NCI-H2029 treated with DMSO at 0.1 percent for 48 hours (cell line): ENCODE results near the gene NCAM1.

Experiments
- DNase-seq: peaks from one replicate; lab custom pipeline; 2025; lab: John Stamatoyannopoulos, UW

NCAM1 gene

DNA sequence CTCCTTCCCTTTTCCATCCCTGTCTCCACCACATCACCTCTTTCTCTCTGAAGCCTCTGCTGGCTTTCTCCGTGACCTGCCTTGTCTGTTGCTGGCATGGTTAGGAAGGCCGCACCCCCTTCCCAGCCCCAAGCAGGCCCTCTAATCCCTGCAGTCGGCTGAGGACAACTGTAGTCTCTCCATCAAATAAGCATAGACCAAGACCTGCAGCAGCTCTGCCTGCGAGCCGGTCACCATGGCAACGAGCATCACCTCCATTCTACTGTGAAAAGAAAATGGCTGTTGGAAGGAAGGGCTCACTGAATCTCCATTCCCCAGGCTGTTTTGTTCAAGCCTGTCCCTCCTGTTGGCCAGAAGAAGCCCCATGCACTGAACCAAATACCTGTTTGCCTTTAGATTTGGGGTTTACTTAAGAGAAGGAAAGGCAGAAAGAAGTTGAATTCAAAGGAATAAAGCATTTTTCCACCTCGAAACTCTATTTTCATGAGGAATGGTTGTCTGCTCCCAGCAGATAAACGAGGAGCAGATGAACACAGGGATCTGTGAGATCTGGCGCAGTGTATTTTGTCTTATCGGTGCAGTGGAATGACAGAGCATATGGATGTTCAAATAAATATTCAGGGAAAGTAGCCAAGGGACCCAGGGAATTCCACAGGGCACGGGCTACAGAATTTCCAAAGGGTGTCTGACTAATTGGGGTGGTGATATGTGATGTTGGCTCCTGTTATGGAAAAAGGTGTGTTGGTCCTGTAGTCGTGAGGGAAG lies 240.0 kb downstream of the NCAM1 start:
- DNase-seq: no peak

DNA sequence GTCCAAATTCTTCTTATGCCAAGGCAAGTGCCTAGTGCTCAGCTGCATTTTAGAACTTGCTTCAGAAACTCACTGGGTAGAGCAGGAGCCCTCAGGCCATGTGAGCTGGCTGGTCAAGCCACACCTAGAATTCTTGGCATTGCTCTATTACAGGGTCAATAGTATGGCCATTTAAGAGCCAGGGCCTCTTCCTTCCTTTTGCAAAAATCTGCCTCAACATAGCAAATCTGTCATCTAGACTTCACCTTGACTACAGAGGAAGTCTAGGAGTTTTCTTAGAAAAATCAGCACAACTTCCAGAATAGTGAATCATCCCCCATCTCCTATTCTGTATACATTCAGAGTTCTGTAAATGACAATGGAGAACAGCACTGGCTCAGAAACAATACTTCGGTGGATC lies 241.2 kb downstream of the NCAM1 start:
- no peak for DNase-seq

DNA sequence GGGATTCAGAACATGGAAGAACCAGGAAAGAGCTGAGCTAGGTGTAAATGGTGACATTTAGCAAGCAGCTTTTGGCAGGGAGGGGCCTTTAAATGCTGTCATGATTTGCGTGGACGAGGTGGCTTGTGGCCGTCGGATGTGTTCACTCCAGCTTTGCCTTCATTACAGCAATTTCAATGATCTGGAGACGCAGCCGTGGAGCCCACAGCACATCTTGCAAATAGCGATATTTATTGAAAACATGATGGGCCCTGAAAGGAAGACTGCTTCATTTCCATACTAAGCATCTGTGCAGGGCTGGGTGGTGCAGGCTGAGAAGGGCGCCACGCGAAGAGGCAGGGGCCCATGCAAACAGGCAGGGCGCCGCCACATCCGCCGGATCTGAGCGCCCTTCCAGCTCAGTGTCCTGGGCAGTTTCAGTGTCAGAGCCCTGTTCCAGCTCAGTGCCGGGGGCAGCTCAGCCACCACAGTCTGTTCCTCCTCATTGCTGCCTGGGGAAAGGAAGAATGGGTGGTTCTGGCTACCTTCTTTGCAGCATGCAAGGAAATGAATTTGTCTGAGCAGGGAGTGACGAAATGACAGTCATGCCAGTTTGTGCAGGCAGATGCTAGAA lies 242.0 kb downstream of the NCAM1 start:
- no peak for DNase-seq

DNA sequence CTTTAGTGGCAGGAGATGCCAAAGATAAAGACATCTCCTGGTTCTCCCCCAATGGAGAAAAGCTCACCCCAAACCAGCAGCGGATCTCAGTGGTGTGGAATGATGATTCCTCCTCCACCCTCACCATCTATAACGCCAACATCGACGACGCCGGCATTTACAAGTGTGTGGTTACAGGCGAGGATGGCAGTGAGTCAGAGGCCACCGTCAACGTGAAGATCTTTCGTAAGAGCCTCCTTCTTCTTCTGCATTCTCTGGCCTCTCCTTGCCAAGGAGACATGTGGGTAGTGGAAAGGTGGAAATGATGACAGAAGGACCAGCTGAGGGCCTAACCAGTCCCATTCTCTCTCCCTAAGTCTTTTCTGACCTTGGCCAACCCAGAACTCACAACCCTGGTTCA lies 243.1 kb downstream of the NCAM1 start:
- no peak for DNase-seq

DNA sequence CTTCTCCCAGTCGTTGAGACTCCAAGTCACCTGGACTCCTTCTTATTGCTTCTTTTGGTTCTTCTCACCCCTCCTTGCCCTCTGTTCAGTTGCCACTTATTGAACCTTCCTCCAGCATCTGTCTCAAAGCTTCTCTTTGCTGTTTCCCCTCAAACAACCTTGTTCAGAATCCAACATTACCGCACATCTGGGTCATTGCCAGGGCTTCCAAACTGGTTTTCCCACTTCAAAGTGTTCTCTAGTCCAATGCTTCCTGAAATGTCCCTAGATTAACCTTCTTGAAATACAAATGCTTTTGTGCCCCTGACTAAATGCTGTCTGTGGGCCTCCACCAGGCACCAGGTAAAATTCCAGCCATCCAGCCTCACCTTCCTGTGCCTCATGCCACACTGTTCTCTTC lies 252.3 kb downstream of the NCAM1 start:
- DNase-seq: peak; percentile 71

DNA sequence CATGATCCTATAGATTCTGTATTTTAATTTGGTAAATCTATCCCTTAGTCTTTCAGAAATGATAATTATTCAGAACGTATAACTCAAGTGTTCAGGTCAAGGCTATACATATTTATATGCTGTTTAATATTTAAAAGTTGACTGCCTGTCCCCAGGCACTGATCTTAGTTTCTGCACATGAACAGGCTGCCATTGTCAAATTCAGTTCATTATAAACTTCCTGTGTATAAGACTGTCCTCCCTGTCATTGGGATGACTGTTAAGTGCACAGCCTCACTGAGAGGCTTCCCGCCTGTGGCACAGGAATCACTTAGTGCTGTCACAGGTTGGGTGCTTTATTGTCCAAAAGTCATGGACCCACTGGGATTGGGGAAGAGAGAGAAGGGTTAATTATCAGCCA lies 261.0 kb downstream of the NCAM1 start:
- DNase-seq: no peak

DNA sequence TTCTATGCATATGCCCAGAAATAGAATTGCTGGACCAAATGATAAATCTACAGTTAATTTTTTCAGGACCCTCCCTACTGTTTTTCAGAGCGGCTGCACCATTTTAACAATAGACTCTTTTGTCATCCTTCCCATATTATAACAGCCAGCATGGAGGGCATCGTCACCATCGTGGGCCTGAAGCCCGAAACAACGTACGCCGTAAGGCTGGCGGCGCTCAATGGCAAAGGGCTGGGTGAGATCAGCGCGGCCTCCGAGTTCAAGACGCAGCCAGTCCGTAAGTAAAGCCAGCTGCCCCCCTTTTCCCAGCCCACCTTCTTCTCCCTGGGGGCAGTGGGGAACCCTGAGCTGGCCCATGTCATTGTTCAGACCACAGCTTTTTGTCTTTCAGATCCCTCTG lies 273.7 kb downstream of the NCAM1 start:
- no peak for DNase-seq

DNA sequence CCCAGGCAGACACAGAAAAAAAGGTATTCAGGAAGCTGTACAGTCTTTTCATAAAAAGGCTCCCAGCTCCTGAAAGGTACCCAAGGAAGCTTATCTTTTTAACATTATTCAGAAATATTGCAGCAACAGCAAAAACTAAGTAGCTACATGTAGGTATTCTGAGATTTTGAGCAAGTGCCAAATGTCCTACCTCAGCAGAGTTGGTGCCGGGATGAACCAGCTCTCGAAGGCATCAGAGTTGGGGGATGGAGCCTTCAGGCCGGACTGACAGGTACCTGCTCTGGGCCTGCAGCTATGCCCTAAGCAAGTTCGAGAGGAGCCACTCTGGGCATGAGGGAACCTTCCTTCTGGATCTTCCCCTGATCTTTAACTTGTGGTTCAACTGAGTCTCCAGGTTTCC lies 276.0 kb downstream of the NCAM1 start:
- no peak for DNase-seq

DNA sequence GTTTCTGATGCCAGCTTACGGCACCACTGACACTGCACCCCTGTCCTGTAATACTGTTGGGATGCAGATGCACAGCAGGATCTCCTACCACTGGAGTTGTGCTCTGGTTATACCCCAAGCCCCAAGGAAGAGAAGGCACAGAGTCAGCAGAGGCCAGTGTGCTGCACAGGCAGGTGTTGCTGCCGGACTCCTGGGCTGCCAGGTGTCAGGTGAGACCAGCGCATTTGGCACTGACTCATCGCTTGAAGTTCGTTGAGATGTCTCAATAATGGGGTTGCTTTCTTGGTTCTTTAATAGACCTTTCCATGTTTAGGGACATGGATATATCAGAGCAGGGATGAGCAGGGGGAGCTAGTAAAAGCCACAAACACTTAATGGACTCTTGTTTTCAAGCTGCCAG lies 277.5 kb downstream of the NCAM1 start:
- DNase-seq: no peak

DNA sequence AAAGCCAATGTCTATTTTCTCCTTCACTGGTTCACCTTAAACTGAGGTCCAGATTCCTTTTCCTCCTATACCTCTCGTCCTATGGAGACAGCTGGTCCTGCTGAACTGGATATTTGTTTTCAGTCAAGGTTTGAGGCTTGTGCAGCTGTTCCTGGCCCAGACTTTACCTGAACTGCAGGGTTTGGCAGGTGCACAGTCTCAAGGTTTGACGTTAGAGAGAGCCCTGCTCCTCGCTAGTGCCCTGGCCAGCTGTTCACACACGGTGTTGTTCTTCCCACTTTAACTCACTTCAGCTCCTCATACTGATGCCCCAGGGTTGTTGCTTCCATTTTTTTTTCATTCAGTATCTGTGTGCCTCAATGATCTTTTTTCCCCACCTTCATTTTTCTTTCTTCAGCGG lies 279.2 kb downstream of the NCAM1 start:
- peak; percentile 70 for DNase-seq

DNA sequence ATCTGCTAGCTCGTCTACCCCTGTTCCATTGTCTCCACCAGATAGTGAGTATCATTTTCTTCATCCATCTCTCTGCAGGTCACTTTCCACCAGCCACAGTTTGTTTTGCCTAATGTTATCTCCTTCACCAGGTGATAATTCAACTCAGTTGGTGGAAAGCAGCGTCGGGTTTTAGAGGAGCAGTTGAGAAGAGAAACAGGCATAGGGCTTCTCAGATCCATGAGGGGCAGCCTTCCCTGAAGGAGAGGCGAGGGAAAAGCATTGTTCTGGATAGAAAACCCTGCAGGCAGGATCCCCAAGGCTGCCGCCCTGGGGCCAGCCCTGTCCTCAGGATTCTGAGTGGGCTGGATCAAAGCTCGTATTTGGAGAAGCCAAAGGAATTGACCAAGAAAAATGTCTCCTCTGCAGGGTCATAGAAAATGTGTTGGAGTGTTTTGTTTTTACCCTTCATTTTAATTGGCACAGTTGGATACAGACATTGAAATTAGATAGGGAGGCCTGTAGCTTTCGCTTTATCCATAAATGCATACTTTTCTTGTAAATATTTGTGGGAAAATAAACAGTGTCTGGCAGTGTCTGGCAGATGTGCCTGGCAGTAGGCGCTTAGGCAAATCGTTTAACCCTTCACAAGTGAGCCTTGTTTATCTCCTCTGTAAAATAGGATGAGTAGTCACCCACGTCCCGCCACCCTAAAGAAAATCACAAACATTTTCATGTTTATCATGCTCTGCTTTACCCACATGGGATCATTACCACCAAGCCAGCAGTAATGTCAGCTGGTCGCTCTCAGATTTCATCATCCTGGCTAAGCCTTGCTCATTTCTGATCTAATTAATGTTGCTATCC lies 279.8 kb downstream of the NCAM1 start:
- DNase-seq: peak; percentile 40

DNA sequence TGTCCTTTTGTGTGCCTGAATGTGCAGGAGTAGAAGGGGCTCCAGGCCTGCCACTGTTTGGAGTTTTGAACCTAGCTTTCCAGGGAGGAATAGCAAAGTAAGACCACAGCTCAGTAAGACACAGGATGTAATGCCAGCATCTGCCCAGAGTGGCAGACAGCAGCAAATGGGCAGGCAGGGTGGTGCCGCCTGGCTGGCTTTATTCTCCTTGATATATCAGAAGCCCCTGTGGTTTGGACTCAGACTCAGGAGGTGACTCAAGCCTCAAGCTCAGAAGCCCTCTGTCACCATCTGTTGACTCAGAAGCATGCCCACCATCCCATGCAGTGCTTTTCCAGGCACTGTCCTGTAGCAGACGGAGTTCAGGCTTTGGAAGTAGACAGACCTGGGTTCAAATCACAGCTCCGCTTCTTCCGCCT lies 280.4 kb downstream of the NCAM1 start:
- DNase-seq: no peak

DNA sequence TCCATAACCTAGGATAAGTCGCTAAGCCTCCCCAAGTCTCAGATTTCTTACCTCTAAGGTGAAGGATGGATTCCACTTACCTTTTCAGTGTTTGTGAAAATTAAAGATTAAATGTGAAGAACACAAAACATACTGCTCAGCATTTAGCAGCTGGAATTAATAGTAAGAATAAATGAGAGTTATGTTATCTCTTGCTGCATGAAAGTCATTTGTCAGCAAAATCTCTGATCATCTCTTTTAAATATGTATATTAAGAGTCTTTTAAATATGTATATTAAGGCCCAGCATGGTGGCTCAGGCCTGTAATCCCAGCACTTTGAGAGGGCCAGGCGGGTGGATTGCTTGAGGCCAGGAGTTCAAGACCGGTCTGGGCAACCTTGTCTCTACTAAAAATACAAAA lies 280.8 kb downstream of the NCAM1 start:
- no peak for DNase-seq

DNA sequence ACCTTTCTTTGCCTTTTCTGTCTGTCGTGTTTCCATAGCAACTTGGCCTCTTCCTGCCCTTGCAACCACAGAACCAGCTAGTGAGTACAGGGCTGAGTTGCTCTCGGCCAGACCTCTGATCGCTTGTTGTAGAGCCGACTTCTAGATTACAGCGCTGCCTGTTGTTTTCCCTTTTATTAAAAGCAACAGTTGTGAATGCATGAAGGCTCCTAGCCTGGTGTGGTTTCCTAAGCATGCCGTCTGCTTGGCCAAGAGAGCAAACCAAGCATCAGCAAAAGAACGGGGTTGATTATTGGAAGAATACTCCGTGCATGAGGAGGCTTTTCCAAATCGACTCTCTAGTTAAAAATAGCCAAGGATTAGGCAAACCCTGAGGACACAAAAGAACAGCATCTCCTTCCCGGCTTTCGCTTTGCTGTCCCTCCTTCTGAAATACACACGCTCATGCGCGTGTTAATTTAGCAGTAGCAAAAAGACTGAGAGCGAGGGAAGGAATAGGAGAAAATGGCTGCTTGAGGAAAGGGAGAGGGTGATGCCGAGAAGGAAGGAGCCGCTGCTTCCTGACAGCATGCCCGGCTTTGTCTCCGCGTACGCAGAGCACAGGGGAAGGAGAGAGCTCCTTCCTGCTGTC lies 281.7 kb downstream of the NCAM1 start:
- DNase-seq: no peak

DNA sequence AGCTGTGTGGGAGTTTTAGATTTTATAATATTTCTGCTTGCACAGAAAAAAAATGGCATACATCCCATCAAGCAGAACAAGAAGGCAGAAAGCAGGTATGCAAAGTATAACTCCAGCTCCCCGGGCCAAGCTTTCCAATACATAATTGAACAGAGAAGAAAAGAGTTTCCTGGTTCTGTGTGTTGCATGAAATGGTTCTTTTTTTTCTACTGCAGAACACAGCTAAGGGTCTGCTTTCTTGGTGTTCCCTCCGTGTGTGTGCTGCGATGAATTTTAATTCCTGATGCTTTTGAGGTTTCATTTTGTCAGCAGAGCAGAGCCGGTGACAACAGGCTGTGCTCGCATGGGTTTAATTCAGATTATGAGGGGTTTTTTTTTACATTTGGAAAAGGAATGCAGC lies 282.5 kb downstream of the NCAM1 start:
- DNase-seq: no peak

DNA sequence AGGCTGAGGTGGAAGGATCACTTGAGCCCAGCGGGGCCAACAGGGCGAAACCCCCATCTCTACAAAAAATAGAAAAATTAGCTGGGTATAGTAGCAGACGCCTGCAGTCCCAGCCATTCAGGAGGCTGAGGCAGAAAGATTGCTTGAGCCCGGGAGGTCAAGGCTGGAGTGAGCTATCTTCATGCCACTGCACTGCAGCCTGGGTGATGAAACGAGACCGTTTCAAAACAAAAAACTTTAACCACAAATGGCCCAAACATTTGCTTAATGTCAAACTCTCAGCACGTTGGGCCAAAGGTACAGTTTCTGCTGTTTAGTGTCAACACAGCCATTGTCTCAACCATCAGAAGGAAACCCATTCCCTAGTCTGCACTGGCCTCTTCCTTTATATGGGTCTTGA lies 284.0 kb downstream of the NCAM1 start:
- no peak for DNase-seq

DNA sequence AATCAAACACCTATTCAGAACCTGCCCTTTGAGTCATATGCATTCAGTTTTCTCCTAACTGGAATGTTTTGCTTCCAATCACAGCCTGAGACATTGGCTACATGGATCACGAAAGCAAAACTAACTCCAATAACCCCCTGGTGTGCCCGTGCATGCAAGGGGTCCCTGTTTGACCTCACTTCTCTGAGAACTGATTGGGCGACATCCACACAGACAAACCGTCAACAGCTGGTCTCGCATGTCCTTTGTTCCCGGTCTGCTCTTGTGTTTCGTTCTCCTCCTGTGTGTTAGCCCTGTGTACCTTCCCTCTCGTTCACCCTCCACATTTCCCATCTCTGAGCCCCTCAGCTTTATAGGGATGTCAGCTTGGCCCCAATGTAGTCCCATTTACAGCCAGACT lies 286.0 kb downstream of the NCAM1 start:
- DNase-seq: no peak

DNA sequence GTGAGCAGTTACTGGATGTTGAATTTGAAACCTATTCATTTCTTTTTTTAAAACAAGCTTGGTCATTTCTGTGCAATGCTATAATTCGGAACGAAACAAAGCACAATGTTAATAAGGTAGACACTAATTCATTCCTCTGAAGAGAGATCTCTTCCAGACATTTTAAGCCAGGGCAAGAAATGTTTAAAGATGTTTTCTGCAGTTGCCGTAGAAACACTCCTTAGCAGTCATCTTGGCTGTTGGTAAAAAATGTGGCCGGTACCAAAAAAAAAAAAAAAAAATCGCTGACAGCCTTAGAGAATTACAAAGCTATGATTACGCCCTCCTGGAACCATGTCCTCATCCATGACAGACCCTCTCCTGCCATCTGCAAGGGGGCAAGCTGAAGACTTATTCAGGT lies 286.7 kb downstream of the NCAM1 start:
- no peak for DNase-seq

DNA sequence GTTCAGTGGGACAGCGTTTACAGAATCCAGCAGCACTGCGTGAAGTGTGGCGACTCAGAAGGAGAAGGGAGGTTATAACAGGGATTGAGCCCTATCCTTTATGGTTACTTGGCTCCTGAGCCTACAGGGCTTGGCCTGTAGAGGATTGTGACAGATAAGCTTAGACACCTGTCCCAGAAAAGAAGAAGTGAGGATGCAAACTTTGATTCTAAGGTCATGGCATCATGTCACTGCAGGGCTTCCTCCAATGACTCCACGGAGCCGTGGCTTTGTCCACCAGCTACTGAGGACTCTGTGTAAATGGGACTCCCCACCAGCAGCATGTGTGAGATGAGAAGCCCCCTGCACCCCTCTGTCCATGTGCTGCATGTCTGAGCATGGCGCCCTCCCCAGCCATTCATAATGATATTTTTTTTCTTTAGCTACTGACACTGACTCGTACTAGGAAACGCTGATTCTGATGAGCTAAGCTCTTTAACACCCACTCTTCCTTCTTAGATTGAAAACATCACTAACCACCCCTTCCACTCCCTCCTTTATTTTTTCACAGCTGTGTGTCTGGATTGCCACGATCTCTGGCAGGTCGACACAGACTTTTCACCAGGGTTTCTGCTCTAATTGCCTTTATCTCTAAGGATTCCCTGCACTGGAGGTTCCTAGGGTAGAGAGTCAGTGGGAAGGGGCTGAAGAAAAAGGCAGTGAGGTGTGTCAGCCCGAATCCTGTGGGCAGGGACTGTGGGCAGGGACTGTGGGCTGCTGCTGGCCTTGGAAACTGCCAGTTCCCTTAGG lies 287.7 kb downstream of the NCAM1 start:
- DNase-seq: no peak

DNA sequence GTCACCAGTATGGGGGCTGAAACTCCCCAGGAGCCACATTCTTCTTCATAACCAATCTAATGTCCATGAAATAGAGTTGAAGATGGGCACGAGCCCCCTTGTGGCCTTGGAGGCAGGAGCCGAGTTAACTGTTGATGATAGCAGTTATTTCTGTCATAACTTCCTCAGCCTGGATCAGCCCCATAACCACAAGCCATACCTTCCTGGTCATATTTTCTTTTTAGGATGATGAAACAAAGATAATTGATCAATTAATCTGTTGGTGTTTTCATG lies 288.2 kb downstream of the NCAM1 start:
- no peak for DNase-seq

DNA sequence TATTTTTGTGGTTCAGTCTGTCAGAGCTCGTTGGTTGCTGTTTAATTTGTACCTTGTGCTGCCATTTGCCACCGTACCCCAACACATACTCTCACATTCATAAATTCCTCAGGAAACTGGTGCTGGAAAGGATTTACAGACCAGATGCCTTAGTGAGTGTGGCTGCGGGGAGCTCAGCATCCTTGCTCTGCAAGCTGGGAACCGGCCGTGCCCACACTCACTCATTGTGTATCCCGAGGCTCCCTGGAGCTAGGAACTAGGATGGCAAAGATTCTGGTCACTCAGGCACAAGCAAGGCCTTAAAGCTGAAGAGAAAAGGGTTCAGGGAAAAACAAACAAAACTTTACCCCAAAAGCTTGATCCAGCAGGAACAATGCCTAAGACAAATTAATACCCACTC lies 288.6 kb downstream of the NCAM1 start:
- no peak for DNase-seq

DNA sequence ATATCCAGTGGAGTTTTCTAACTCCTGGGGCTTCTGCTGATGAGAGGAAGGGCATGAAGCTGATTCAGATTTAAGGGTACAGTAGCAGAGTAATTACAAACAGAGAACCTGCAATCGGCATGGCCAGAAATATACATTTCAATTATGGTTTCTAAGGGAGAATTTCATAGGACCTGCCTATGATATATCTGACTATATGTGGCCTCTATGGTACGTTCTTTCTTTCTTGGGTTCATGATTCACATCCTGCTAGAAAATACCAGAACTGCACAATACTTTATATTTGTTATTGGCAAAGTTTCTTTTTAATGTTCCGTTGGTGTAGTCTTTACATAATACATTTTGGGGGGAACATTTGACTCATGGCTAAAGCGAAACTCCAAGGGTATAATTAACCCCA lies 290.1 kb downstream of the NCAM1 start:
- DNase-seq: no peak
